Activated naive CD8-positive, alpha-beta T cell treated with anti-CD3 and anti-CD28 coated beads, Interleukin-2, amount 50 U/mL, for 24 hours (primary cell): ENCODE results near the gene SLC4A1.

ENCODE experiments used
- ATAC-seq: fragments of 150-1000 bp; cut with Tn5 transposase; one replicate; pipeline ENCODE4 v1.10.0; 2021
- DNase-seq: peaks from one replicate; pipeline ENCODE4 v3.0.0; 2021
- H3K27ac Mint-ChIP-seq: one replicate; pipeline ENCODE4 v1.8.0; 2021; ENCODE audit warnings: mild to moderate bottlenecking, mixed read lengths
- H3K27me3 Mint-ChIP-seq: one replicate; pipeline ENCODE4 v1.8.0; 2021; ENCODE audit warnings: mixed read lengths
- H3K36me3 Mint-ChIP-seq: one replicate; pipeline ENCODE4 v1.8.0; 2021; ENCODE audit warnings: low read depth, mixed read lengths
- H3K4me1 Mint-ChIP-seq: one replicate; pipeline ENCODE4 v1.8.0; 2021; ENCODE audit warnings: mixed read lengths
- H3K4me3 Mint-ChIP-seq: one replicate; pipeline ENCODE4 v1.8.0; 2021; ENCODE audit warnings: mild to moderate bottlenecking, moderate library complexity, mixed read lengths
- H3K9me3 Mint-ChIP-seq: one replicate; pipeline ENCODE4 v1.8.0; 2021; ENCODE audit warnings: mixed read lengths

Gene SLC4A1

GRCh38 chr17:44223541-44224071 lies 44.3 kb downstream of the SLC4A1 start:
- Mint-ChIP-seq H3K9me3 (no peaks in the 10 kb centered on the region), H3K4me1 (peaks cover 17% of the 10 kb centered on the region), H3K27ac (no peak overlapping the region), H3K36me3 (no peaks in the 10 kb centered on the region), H3K27me3 (no peaks in the 10 kb centered on the region), H3K4me3 (no peak overlapping the region)
- ATAC-seq (no peak), DNase-seq (no peak)

DNA sequence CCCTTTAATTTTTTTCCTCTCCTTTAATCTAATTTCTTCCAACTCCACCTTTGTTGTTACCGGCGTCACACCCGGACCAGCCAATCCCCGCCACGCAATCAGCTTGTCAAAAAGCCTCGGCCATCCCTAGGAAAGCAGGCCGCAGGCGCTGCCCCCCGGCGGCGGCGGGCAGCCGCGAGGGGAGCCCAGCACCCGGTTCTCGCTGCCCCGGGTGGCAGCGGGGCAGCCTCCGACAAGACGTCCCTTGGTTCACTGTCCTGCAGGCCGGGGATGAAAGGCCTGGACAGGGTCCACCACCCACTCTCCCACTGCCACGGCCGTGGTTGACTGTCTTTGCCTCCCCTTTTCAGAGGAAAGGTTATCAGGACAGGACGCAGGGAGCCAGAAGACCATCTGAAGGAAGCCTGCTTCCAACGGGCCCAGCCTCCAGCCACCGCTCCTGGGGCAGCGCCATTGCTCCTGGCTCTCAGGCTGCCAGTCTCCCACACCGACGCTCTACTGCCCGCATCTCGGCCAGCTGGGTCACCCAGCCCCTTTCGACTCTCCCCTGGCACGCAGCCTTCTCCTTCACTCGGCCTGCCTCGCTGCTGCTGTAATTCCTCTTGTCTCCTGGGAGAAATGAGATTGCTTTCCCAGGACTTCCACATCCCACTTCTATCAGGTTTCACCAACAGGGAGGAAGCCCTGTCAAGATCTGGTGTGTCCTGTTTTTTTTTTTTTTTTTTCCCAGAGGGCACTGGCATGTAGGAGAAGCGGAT lies 45.6 kb downstream of the SLC4A1 start:
- H3K27me3 Mint-ChIP-seq = no peaks in the 10 kb centered on the region
- peaks cover 6% of the 10 kb centered on the region for H3K36me3 Mint-ChIP-seq
- no peak for ATAC-seq
- H3K4me3 Mint-ChIP-seq = peak overlapping the region; percentile 89
- DNase-seq = peak; percentile 64
- H3K27ac Mint-ChIP-seq = peak overlapping the region; percentile 86
- peaks cover 21% of the 10 kb centered on the region for H3K4me1 Mint-ChIP-seq
- no peaks in the 10 kb centered on the region for H3K9me3 Mint-ChIP-seq

DNA sequence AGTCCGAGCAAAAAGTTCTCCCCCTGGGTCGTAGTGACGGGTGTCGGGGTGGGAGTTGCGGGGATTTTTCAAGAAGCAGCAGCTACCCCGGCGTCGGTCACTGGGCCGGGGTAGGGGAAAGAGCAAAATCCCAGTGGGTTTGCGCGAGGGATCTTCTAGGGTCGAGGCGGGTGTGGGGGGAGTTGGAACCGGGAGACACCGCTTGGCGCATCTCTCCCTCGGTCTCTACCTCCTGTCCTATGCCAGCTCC lies 46.1 kb downstream of the SLC4A1 start:
- no peak for DNase-seq
- H3K4me1 Mint-ChIP-seq = peaks cover 24% of the 10 kb centered on the region
- H3K9me3 Mint-ChIP-seq = no peaks in the 10 kb centered on the region
- no peak for ATAC-seq
- H3K4me3 Mint-ChIP-seq = peak overlapping the region; percentile 89
- H3K27ac Mint-ChIP-seq = peak overlapping the region; percentile 86
- H3K27me3 Mint-ChIP-seq = no peaks in the 10 kb centered on the region
- H3K36me3 Mint-ChIP-seq = peaks cover 9% of the 10 kb centered on the region

GRCh38 chr17:44221084-44221861 lies 46.7 kb downstream of the SLC4A1 start:
- DNase-seq (peak; percentile 73), ATAC-seq (peak; percentile 18)
- Mint-ChIP-seq H3K27me3 (no peaks in the 10 kb centered on the region), H3K4me3 (peak overlapping the region; percentile 89), H3K4me1 (peaks cover 30% of the 10 kb centered on the region), H3K9me3 (no peaks in the 10 kb centered on the region), H3K36me3 (peaks cover 14% of the 10 kb centered on the region), H3K27ac (peak overlapping the region; percentile 86)

DNA sequence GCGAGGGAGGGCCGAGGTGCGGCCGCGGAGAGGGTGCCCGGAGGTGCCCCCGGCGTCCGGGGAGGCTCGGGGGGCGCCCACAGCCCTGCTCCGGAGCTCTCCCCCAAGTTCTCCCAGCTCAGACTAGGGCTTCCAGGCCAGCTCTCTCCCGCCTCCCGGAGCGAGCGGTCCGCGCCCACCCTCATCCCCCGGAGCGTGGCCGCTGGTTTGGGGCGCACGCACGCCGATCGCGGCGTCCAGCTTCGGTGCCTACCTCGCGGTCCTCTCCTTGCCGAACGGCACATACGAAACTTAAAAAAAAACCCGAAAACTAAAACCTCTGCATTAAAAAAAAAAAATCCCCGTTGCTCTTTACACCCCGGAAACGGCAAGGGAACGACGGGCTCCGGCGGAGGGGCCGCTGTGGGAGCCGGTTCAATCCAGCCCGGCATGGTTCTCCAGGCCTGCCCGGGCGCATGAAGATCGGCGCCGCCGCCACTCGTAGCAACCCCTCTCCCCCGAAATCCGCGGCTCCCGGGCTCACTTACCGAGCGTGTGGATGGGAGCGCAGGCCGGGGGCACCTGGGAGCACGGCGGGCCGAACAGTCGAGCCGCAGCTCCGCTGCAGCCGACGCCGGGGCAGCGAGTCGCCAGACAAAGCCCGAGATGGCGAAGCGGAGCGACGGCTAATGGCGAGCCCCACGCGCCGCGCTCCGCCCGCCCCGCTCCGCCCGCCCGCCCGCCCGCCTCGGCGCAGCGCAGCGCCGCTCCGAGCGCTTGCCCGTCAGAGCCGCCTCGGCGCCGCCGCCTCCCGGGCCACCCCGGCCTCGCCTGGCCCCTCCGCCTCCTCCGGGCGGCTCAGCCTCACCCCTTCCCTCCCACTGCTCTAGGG lies 47.5 kb downstream of the SLC4A1 start:
- Mint-ChIP-seq H3K36me3 (peaks cover 23% of the 10 kb centered on the region), H3K4me3 (peak overlapping the region; percentile 89), H3K27ac (peak overlapping the region; percentile 93), H3K27me3 (no peaks in the 10 kb centered on the region), H3K4me1 (peaks cover 38% of the 10 kb centered on the region), H3K9me3 (no peaks in the 10 kb centered on the region)
- DNase-seq (peak; percentile 62), ATAC-seq (peak; percentile 18)

- Mint-ChIP-seq H3K4me3 (peak within 1 kb of the TSS; percentile 95), H3K9me3 (no peaks in the 10 kb centered on the region), H3K27me3 (no peaks in the 10 kb centered on the region), H3K27ac (peak within 1 kb of the TSS; percentile 93), H3K4me1 (peaks cover 45% of the 10 kb centered on the region), H3K36me3 (peaks cover 30% of the 10 kb centered on the region)
- peak; percentile 66 for DNase-seq
- ATAC-seq = peak; percentile 3
Measured at GRCh38 chr17:44219616-44220212, 48.2 kb downstream of the SLC4A1 start, which contains the start of gene UBTF. Gene UBTF, minus strand, starts transcription at chr17:44219675. Its CDS starts 1,446 bp downstream, at chr17:44218229.

GRCh38 chr17:44219108-44219615 lies 48.8 kb downstream of the SLC4A1 start:
- Mint-ChIP-seq H3K27me3 (no peaks in the 10 kb centered on the region), H3K4me3 (no peak overlapping the region), H3K9me3 (no peaks in the 10 kb centered on the region), H3K4me1 (peaks cover 51% of the 10 kb centered on the region), H3K36me3 (peaks cover 35% of the 10 kb centered on the region), H3K27ac (no peak overlapping the region)
- ATAC-seq (peak; percentile 34), DNase-seq (peak; percentile 78)

DNA sequence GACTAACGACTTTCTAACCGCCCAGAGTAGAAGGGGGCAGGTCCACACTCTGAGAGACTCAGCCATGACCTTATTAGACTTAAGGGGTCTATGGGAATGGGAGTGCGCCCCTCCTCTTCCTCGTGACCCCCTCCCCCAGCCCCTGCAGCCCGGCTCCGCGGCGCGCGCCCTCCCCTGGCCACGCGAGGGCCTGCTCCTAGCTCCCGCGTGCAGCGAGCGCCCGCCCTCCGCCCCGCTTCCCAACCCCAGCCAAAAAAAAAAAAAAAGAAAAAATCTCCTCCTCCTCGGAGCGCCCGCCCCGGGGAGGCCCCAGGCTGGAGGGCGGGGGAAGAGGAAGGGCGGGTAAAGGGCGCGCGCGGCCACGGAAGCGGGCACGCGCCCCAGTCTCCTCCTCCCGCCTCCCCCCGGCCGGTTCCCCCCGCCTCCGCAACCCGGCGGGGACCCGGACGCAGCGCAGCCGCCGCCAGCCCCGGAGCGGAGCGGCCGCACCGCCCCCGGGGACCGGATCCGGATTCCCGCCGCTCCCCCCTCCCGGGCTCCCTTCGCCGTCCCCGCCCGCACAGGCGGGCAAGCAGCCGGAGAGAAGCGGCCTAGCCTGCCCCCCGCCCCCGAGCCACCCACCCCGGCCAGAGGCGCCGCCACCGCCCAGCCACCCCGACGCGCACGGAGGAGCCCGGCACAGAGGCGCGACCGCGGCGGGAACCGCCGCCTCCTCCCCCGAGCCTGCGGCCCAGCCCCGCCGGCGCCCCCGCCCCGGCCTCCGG lies 49.4 kb downstream of the SLC4A1 start:
- Mint-ChIP-seq H3K36me3 (peaks cover 42% of the 10 kb centered on the region), H3K27me3 (no peaks in the 10 kb centered on the region), H3K4me3 (peak overlapping the region; percentile 95), H3K9me3 (no peaks in the 10 kb centered on the region), H3K27ac (peak overlapping the region; percentile 99), H3K4me1 (peaks cover 57% of the 10 kb centered on the region)
- DNase-seq = peak; percentile 88
- ATAC-seq = peak; percentile 34

DNA sequence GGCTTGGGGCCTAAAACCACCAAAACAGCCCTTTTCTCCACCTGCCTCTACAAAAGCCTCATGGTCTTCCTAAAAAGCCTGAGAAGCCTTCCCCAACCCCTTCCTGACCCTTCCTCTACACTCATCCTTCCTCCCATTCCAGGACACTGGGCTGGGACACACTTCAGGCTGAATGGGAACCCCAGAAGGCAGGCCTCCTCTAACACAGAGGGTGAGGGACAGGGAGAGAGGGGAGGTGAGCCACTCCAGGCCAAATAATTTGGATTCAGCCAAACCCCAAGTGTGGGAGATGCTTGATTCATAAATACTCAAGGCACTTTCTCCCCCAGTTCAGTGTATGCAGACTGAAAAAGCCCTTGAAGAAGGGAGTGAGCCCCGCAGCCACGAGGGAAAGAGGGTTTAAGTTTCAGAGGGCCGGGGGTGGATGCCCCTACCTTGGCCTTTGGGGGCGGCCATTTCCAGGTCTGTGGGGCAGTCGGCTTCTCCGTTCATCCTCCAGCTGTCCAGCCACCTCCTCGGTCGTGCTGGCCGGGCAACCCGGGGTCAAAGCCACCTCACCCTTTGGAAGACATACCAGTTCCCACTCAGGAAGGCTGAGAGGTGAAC lies 50.1 kb downstream of the SLC4A1 start:
- ATAC-seq (no peak), DNase-seq (no peak)
- Mint-ChIP-seq H3K27ac (peak overlapping the region; percentile 99), H3K4me3 (peak overlapping the region; percentile 95), H3K4me1 (peaks cover 62% of the 10 kb centered on the region), H3K36me3 (peaks cover 48% of the 10 kb centered on the region), H3K27me3 (no peaks in the 10 kb centered on the region), H3K9me3 (no peaks in the 10 kb centered on the region)

DNA sequence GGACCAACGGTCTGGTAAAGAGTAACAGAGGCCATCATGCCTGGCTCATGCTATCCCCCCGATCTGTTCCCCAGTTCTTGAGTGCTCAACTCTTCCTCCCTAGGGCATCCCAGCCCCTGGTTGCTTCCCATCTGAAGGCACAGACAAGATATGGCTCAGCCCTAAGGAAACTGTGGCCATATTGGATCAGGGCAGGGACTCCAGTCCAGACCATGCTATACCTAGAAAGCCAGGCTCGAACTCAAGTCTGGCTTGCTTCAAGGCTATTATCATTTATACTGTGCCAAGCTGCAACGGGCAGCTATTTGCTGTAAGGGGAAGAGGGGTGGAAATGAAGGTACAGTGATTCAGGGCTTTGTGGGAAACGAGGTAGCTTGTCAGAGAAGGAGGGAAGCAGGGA lies 51.2 kb downstream of the SLC4A1 start:
- no peaks in the 10 kb centered on the region for H3K27me3 Mint-ChIP-seq
- H3K9me3 Mint-ChIP-seq = no peaks in the 10 kb centered on the region
- peaks cover 57% of the 10 kb centered on the region for H3K4me1 Mint-ChIP-seq
- no peak for ATAC-seq
- H3K27ac Mint-ChIP-seq = peak overlapping the region; percentile 99
- H3K4me3 Mint-ChIP-seq = peak overlapping the region; percentile 95
- H3K36me3 Mint-ChIP-seq = peaks cover 50% of the 10 kb centered on the region
- no peak for DNase-seq

GRCh38 chr17:44216173-44216572 lies 51.8 kb downstream of the SLC4A1 start:
- Mint-ChIP-seq H3K27ac (peak overlapping the region; percentile 99), H3K4me1 (peaks cover 56% of the 10 kb centered on the region), H3K27me3 (no peaks in the 10 kb centered on the region), H3K9me3 (no peaks in the 10 kb centered on the region), H3K4me3 (peak overlapping the region; percentile 95), H3K36me3 (peaks cover 50% of the 10 kb centered on the region)
- DNase-seq = peak; percentile 53
- peak; percentile 5 for ATAC-seq

- Mint-ChIP-seq H3K9me3 (no peaks in the 10 kb centered on the region), H3K36me3 (peaks cover 53% of the 10 kb centered on the region), H3K27ac (peak overlapping the region; percentile 99), H3K4me3 (peak overlapping the region; percentile 95), H3K4me1 (peaks cover 63% of the 10 kb centered on the region), H3K27me3 (no peaks in the 10 kb centered on the region)
- ATAC-seq (no peak), DNase-seq (no peak)
Measured at GRCh38 chr17:44214896-44215295, 53.0 kb downstream of the SLC4A1 start.

DNA sequence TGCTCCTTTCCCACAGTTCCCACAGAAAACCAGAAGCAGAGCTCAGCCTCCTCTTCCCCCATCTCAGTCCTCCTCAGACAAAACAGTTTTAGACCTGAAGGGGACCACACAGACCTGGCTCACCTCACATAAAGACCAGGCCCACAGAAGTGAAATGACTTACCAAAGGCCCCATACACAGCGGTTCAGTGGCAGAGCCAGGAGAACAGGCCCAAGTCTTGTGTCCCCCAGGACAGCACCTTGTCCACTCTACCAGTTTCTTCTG lies 53.8 kb downstream of the SLC4A1 start:
- DNase-seq (no peak), ATAC-seq (no peak)
- H3K36me3 Mint-ChIP-seq = peaks cover 60% of the 10 kb centered on the region
- H3K9me3 Mint-ChIP-seq = no peaks in the 10 kb centered on the region
- H3K27ac Mint-ChIP-seq = peak overlapping the region; percentile 99
- no peaks in the 10 kb centered on the region for H3K27me3 Mint-ChIP-seq
- peaks cover 70% of the 10 kb centered on the region for H3K4me1 Mint-ChIP-seq
- peak overlapping the region; percentile 32 for H3K4me3 Mint-ChIP-seq
